GM18907 (cell line): ENCODE data around the gene DNM3.
A peak's percentile ranks its signal among the peaks of the same experiment; 100 is the strongest.

Source experiments
- ATAC-seq: cut with Tn5 transposase; IDR thresholded peaks from one replicate; pipeline ENCODE4 v1.9.1; 2021; ENCODE audit warnings: mild to moderate bottlenecking, moderate library complexity; ENCODE audit not compliant: unreplicated experiment

DNM3 gene

DNA sequence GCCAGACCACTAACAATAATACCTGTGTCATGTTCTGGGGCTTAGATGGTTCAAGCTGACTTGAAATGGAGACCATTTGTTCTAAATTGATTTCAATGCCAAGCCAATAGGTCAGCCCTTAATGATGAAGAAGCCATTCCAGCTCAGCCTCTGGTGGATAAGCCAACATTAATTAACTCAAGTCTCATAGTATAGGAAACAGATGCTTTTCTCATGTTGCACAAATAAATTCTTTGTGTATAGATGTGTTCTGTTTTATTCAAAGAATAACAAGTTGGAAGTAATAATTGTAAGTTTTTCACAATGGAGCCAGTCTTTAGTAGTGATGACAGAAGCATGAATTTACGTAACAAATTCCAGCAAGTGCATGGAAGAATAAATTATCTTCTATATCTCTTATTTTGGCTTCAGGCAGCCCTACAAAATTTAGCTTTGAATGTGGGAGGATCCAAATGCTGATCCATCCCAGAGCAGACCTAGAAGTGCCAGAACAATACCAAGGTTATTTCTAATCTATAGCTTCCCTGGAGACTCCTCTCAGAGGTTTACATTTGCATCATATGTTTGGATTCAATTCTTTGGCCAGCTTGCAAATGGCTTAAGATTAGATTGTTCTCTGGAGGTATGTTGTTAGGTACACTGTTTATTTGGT, 536.9 kb downstream of the DNM3 start:
- ATAC-seq: no peak

- ATAC-seq: peak; percentile 86
Observed at GRCh38 chr1:172380441-172381244, 539.3 kb downstream of the DNM3 start.

DNA sequence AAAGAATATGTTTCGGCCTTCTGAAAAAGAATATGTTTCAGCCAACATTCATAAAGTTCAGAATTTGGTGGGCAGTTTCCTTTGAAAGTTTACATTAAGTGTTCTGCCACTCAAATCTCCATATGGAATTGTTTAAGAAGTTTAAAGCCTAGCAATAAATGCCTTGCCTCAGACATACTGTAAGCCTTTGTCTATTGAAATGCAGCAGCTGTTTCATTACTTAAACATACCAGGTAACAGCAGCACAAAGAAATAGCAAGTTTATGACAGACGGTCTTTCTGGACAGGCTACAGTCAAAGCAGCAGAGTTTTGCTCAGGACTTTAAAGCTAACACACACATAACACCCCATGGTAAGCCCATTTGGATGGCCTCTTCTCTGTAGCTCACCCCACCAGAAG, 540.6 kb downstream of the DNM3 start:
- no peak for ATAC-seq

GRCh38 chr1:172382406-172382805, 541.1 kb downstream of the DNM3 start:
- no peak for ATAC-seq

DNA sequence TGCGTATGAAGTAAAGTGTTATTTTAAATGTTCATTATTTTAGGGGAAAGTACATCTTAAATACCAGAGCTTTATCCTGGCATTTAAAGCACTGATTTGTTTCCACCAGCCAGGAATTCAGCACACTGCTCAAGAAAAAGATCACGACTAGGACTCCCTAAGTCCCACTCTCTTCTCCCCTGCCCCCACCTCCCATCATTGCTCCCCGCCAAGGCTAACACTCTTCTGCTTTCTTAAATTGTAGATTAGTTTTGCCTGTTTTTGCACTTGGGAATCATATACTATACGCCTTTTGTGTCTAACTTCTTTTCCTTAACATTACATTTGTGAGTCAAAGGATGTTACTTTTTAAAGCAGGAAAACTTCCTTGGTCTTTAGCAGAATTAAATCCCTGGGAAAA, 541.7 kb downstream of the DNM3 start:
- ATAC-seq: no peak

DNA sequence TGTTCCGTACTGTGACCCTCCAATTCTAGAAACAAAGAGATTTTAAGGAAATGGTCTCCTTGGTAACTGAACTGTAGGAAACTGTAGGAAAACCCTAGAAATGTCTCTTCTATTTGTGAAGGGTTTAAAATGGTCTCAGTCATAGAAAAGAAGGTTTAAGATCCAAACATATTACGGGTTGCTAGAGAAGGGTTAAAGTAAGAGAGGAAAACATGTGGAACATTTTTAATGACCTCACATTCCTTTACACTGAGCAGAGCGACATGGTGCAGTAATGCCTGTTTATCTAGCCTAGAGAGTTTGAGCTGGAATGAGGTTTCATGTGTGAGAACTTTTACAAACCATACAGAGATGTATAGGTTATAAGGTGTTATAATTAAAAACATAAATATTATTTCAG, 542.2 kb downstream of the DNM3 start:
- ATAC-seq: no peak

DNA sequence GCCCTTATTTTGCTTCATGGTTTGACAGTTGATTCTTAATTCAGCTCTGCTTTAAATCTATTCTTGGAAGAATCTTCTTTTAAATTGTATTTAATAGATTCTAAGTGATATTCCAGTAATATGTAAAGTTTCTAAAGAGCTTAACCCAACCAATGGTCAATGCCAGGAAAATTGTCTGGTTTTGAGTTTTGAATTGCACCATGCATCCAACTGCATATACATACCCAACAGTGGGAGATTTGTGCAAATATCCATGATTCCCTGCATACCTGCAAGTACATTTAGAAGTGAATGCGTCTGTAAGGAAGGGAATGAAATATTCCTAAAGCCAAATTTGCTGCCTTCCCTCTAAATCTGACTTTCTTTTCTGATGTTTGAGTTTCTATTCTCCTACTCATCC, 543.4 kb downstream of the DNM3 start:
- no peak for ATAC-seq

- no peak for ATAC-seq
Observed at GRCh38 chr1:172386046-172386445, 544.7 kb downstream of the DNM3 start.

GRCh38 chr1:172388490-172388889, 547.2 kb downstream of the DNM3 start:
- ATAC-seq: no peak

DNA sequence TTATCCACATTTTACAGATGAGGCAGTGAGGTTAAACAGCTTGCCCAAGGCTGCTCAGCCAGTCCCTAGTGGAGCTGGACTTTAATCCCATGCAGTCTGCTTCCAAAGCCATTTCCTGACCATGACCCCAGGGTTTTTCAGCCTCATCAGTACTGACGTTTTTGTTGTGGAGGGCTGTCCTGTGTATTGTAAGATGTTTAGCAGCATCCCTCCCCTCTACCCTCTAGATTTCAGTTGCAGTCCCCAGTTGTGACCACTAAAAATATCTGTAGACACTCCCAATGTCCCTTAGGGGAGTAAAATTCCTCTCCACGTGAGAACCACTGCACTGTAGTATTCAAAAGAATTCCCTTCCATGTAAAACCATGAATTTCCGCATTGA, 549.0 kb downstream of the DNM3 start:
- peak; percentile 23 for ATAC-seq

DNA sequence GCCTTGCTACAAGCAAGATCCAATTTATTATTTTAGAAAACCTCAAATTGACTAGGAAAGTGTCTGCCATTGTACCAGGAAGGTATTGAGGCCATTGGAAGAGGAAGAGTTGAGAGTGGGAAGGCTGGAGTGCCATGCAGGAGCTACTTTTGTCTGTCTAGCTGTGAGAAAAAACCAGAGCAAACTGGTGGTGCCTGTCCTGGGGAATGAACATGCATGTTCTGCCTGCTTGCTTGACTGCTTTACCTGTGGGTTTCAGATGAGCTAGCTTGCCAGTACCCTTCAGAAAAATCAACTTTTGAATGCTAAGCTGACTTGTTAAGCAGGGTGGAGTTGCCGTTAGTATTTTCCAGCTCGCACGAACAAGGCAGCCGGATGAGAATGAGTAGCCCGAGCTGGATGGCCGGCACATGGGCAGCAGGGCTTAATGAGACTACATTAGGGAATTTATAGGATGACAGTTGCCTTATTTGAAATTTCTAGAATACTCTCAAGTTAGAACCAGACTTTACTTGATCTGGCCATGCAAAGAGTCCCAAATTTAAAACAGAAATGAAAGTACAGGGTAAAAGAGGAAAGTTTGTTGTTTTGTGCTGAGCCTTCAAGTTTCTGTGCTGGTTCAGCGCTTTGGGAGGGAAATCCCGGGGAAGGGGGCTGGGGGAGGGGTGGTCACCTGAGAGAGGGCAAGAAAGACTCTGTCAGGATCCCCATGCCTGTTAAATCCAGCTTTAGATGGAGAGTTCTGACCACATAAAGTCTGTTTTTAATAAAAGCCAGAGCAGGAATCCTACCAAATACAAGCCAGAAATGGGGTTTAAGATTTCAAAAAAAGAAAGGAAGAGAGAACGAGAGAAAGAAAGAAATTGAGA, 549.6 kb downstream of the DNM3 start:
- ATAC-seq: peak; percentile 79

- ATAC-seq: no peak
Observed at GRCh38 chr1:172391976-172392375, 550.7 kb downstream of the DNM3 start.

GRCh38 chr1:172393354-172393753, 552.1 kb downstream of the DNM3 start:
- no peak for ATAC-seq

DNA sequence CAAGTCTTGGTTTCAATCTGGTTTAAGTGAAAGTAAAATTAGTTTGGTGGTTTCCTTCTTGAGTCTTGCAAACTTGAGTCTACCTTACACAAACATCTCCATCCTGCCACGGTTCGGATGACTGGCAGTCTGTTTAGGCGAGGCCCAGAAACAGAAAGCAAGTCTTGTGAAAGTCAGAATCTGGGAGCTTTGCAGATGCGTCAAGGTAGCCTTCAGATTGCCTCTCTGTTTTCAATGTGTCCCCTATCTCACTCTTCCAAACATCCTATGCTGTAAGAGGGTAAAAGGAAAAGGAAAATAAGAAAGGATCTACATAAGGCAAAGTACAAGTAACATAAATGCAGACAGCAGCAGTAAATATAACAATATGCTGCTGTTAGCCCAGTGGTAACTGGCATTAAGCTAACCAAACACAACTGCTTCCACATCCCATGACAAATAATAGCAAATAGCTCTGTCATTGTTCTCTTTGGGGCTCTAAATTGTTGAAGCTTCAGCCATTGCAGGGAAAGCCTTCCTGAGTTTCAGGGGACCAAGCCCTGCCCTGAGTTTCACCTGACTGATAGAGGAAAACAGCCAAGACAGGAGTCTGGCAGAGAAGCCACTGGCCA, 552.9 kb downstream of the DNM3 start:
- ATAC-seq: peak; percentile 81

DNA sequence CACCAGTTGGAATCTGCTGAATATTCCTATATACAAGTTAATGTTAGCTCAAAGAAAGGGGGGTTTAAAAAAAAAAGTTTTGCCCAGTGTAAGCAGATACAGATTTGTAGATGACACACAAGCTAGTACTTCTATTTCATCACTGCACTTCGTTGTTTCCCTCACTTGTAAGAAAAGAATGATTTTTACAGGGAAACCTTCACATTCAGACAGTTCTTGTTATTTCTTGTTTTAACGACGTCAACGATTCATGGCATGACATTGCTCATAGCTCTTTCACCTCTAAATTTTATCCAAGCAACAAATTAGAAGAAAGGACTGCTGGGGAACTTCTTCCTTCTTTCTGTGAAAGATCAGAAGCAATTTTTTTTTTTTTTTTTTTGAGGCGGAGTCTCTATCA, 553.5 kb downstream of the DNM3 start:
- ATAC-seq: no peak

- ATAC-seq: no peak
Observed at GRCh38 chr1:172395576-172395975, 554.3 kb downstream of the DNM3 start.

GRCh38 chr1:172397221-172397620, 555.9 kb downstream of the DNM3 start:
- no peak for ATAC-seq

DNA sequence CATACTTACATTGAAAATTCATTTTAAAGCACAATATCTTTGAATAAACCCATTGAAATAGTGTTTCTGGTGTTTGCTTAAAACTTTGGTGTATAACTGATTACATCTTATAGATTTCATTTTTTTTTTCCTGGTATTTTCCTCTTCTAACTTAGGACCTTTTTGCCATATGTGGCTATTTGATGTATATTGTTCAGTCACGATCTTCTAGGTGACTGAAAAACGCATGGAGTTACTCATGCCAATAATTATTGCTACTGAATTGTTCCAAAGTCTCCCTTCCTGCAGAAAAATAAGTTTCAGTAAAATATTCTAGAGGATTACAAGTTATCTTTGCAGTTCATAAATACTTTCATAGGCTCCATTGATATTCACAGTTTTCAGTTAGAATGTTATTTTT, 556.3 kb downstream of the DNM3 start:
- no peak for ATAC-seq

DNA sequence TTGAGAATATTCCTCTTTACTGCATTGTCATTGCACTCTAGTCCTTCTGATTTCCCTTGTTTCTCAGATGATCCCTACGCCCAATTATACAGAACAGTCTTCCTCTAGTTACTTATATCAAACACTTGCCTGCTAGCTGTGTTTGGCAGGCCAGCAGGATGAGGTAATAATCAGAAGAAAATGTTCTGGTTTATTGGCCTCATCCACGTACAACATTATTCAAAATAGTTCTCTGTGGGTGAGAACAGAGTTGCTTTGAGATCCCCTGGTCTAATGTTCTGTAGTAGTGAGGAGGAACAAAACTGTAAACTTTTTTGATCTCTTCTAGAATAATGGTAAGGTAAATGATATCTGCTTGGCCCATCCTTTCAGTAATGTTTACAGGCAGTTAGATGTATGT, 556.9 kb downstream of the DNM3 start:
- ATAC-seq: no peak

DNA sequence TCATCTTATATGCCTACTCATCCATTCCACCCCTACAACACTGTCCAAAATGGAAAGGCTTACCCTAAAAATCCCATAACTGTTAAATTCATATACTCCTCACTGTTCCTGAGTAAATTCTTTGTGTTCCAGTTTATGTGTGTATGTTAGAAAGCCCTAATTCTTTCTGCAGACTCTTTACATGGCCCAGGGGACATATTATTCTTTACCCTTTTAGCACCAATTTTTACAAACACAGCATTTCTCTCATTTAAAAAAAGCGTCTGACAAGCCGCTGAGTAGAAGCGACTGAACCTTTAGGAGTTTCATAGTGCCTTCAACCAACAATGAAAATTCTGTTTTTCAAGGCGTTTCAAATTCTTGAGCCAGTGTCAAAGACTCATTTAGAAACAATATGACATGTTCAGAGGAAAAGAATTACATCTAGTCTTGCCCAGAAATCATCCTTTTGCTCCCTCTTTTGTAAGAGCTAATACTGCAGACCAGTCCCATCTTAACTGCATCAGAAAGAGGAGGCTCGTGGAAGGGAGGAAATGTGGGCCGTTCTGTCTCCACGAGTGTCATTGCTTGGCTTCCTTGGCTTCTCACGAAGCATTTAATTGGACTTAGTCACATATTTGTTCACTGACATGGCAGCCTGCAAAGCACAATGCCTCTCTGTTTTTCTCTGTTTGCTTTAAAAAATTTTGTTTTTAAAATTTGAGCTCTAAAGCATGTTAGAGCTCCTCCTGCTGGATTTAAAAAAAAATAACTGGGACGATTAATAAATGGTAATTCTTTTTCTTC, 557.9 kb downstream of the DNM3 start:
- ATAC-seq: no peak
